GM21447 (cell line): ENCODE measurements around the gene TANC2.

Experiments used
- ATAC-seq: cut with Tn5 transposase; IDR thresholded peaks from one replicate; pipeline ENCODE4 v1.9.1; 2021; ENCODE audit not compliant: unreplicated experiment

TANC2 gene

DNA sequence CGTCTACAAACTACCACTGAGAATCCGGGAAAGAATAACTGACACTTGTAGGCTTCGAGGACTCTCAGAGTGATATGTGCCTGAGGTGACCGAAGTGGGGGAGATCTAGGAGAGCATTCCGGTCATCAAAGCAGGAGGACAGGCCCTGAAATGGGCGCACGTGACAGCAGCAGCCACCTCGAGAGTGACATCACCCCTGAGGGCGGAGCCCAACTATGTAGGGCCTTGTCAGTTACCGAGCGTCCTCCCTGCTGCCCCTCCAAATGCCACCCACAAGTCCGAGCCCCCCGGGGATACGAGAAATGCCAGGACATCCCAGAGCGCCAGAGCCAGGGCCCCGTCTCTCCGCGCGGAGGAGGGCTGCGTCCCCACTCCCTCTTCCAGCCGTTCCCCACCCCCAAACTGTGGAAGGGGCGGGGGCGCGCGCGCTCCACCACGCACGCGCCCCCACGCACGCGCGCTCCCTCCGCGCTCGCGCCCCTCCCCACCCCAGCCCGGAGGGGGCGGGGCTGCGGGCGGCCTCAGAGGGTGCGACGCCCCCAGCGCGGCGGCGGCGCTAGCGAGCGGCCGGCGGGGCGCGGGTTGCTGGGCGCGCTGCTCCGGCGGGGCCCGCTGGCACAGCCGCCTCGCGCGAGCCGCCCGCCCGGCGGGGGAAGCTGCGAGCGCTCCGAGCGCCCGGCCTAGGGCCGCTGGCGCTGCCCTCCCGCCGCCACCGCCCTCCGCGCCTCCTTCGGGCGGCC, at the start of gene TANC2:
TSS of gene TANC2 (plus strand) at position 550 of the 740 bp plus-strand sequence. CDS start 43,325 bp downstream, outside the sequence.
- peak; percentile 51 for ATAC-seq

DNA sequence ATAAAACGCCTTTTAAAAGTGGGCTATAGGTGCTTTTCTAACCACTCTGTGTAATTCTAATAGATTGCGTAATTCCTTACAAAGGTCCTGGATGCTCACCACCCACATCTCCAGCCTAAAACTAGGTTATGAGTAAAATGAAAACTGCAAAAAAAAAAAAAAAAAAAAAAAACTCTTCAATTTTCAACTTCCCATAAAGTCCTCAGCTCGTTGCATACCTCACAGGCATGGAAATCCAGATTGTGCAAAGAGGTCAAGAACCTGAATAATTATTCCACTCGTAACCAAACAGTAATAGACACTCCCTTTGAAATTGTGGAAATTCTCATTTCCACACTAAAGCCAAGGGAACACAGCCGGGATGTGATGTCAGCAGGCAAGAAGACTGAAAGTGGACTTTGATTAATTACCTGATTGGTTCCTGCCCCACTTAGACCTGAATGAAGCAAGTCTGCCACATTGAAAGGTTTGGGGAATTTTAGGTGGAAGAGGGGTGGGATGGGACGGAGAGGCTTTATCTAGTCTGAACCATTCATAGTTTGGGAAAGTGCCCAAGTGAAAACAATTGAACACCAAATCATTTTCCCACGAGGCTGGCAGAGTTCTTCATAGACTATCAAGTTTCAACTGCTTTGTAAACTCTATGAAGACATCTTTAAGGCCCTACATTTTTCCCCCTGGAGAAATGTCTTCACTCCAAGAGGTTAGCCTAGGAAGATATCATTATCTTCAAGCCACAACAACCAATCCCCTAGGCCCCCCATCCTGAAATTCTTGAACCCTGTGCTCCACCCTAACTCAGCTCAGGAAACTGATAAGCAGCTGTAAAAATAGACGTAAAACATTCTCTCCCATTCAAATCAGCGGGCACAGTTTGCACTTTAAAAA, 49.1 kb upstream of the TANC2 start:
- ATAC-seq = no peak

DNA sequence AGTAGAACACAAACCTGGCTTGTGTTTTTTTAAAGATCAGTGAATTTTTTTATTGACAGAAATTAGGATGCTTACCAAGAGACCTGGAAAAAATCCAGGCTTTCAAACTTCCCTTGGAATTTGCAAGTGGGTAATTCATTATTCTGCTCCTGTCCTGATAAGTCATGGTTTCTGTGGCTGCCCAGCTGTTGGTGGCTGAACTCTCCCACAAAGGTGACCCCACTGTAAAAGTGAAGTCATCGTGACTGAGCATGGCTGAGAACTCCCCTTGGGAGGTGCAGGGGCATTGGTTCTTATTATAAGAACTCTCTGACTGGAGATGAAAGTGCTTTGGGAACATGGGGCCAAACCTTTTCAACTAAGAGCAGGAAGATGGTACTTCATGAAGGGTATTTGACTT, 46.6 kb upstream of the TANC2 start:
- no peak for ATAC-seq

DNA sequence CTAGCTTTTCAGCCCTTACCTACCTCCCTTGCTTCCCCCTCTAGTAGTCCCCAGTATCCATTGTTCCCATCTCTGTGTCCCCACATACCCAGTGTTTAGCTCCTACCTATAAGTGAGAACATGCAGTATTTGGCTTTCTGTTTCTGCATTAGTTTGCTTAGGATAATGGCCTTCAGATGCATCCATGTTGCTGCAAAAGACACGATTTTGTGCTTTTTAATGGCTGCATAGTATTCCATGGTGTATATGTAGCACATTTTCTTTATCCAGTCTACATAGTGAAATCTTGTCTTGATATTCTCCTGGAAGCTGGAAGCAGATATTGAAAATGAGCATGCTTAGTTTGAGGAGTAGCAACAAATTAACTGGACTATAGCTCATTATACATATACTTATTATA, 45.7 kb upstream of the TANC2 start:
- ATAC-seq = no peak

DNA sequence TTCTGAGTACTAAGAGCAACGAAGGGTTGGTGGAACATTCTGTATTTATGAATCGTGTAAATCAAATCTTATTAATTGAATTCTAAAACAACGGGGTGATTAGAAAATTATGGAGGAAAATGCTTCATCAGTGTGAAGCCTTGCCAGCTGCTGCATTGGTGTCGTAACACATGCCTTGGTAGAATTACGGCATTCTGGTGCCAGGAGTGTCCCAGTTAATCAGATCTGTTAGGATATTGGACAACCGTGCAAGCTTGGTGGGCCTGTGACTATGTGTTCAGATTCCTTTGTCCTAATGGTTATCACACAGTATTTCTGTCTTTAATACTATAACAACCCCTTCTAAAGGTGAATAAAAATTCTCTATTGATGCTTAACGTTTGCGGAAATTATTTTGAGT, 44.2 kb upstream of the TANC2 start:
- no peak for ATAC-seq

DNA sequence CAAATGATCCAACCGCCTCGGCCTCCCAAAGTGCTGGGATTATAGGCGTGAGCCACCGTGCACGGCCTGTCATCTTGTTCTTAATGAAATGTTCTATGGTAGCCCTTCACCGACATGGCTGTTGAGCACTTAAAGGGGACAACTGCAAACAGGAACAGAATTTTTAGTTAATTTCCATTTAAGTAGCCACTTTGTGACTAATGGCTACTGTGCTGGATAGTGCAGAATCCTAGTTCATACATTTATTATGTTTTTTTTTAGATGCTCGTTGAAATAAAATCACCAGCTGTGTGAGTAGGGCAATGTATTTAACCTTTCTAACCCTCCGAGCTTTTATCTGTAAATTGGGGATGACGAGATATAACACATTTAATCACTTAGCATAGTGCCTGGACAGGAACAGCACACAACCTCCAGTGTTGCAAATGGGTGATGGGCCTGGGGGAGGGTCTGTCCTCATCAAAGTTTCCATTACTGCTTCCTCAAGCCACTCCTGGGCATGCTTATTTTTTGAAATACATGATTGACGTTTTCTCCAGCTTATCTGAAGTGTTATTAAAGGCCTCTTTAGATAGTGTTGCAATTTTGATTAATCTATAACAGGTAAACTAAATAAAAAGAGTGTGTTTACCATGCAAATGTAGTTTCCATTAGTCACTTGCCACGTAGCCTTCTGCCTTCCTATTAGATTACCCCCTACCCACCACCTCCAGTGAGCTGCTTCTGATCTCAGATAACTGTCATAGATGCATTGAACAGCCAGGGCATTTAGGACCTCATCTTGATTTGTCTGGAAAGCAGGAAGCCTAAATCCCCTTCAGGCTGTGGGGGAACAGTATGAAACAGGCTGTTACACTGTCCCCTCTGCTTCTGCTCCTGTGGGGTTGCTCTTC, 42.5 kb upstream of the TANC2 start:
- ATAC-seq = no peak

DNA sequence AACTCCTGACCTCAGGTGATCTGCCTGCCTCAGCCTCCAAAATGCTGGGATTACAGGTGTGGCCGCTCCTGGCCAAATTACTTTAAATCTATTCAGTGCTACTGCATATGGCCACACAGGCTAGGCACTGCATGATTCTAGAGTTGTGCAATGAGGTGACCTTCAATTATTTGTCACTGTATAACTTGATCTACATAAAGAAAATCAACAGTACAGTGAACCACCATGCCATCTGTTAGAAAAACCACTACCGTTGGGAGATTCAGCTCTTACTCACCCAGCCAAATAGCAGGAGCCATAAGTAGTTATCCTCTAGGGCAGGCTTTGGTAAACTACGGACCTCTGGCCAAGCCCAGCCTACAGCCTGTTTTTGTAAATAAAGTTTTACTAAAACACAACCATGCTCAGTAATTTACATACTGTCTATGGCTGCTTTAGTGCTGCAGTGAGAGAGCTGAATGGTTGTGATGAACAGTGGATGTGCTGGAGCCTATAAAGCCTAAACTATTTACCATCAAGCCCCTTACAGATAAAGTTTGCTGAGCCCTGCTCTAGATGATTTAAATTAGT, 40.7 kb upstream of the TANC2 start:
- no peak for ATAC-seq

DNA sequence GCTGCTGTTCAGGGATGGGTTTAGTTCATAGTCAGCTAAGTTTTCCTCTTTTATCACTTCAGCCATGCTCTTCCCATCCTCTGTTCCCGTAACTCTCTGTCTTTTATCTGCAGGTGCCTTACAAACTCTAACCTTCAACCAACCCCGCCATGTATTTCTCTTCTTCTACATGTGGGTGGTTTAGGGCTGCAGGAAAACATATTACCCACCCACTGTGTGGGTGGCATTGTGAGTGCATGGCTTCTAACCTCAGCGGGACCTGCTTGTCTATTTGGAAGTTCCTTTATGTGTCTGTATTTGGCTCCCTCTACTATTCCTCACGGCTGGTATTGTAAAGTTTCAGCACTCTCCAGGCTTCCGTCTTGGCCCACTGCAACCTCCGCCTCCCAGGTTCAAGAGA, 39.0 kb upstream of the TANC2 start:
- no peak for ATAC-seq

DNA sequence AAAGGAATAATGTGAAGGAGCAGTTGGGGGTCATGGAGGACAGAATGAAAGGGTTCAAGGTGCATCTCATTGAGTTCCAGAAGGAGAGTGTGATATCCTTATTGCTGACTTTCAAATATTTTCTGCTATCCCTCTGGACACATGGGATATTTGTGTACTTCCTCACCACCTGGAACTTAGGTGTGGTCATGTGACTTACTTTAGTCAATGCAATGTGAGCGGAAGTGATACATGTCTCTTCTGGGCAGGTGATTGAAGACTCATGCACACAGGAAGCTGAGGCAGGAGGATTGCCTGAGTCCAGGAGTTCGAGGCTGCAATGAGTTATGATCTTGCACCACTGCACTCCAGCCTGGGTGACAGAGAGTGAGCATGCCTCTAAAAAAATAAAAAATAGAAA, 36.7 kb upstream of the TANC2 start:
- ATAC-seq = no peak

DNA sequence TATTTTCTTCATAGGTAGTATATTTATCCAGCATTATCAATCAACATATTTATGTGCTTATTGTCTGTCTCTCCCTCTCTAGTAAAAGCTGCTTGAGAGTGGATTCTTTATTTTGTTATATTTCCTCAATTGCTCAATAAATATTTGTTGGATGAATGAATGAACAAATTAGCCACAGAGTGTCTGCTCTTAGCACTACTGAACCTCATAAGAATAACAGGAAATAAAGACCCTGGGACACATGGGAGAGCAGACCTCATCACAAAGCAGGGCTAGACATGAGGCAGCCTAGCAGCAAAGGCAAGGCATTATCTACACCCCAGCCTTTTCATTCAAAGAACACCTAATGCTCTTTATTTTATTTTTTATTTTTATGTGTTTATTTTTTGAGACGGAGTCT, 34.9 kb upstream of the TANC2 start:
- ATAC-seq = no peak

DNA sequence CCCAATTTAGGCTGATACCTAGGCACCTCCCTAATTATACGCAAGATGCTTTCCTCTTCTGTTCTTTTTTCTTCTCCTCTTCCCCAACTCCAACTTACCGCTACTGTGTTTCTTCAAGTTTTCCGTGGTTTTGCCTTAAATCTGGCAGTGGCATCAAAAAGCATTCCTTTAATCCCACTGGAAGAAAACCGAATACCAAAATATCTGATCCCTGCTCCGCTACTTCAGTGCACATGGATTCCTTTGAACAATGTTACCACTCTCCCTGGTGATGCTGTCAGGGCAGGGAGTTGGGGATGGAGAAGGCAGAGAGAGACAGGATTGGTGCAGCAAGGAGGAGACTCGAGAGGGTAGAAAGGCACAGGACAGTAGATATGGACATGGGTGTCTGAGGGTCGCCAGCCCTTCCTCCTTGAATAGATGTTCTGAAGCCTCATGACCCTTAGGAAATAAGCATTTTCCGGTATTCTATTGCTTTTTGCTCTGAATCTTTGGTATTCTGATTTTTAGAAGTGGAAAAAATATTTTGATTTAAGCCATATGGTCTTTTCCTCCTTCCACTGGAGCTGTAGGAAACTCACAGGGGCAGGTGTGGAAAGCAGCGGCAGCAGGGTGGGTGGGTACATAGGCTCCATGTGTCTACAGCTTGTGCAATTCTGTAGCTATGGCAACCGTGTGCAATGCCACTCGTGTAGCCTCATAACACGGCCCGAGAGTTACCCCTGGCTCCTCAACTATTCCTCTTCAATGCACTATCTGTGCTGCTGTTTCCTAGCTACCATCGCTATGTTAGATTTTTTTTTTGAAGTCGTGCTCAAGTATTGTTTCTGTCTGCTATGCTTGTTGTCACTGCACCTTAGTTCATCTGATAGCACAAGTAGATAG, 32.3 kb upstream of the TANC2 start:
- ATAC-seq = no peak

DNA sequence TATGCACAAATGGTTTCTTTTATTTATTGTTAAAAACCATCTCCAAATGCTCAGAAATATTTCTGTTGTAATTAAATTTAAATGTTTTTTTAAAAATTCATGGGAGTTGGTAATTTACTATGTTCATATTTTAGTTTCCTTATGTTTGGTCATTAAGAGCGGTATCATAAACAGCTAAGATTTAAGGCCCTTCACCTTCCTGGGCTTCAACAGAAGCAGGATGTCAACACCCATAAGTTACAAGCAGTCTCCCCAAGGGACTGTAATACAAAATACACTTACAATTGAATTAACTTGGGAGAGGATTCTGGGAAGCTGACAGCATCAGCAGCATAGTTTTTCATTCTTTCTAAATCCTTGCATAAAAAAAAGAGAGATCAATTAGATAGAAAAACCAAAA, 30.9 kb upstream of the TANC2 start:
- ATAC-seq = no peak

DNA sequence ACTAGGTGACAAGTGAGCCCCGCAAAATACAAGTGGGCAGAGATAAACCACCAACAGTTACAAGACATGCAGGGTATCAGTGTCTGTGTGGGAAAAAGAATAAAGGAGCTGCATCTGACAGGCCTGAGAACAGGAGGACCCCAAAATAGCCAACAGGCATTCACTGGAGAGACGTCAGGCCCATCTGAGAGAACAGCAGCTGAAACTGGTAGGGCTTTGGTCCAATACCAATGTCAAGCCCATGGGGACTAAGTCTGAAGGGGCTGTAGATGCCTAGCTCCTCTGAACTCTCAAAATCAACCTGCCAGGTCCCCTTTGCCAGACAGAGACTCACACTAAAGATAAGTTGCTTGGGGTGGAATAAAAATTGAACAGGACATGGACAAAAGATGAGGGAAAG, 30.5 kb upstream of the TANC2 start:
- no peak for ATAC-seq

DNA sequence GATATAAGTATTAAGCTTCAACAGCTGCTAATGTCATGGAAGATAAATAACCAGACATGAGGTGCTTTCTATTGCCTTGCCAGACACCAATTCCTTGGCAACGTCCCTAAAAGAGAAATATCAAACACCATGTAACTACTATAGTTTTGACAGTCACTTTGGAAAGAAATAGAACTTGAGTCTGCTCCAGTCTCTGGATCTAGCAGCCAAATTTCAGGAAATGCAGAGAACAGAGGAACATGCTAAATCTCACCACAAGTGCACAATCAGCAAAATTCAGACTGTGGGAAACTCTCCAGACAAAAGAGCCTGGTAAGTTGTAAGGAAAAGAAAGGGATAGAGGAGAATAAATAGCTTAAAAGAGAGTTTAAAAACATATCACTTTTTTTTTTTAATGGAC, 28.4 kb upstream of the TANC2 start:
- no peak for ATAC-seq

DNA sequence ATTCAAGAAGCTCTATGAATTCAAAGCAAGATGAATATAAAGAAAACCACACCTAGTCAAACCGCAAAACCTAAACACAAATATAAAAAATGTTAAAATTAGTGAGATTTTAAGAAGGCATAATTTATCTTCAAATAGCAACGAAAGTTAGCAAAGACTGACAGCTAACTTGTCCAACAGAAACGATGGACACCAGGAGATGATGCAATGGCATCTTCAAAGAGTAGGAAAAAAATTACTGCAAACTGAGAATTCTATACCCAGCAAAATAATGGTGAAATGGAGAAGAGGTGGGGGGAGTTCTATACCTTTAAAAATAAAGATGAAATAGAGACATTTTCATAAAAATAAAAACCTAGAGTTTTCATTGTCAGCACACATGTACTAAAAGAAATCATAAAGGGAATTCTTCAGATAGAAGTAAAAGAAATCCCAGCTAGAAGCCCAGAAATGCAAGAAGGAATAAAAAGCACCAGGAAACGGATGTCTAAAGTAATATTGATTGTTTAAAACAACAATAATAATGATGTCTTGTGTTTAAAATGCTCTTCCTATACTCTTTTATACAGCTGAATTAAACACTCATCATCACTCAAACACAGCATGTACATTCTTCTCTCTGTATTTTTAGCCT, 24.6 kb upstream of the TANC2 start:
- no peak for ATAC-seq

DNA sequence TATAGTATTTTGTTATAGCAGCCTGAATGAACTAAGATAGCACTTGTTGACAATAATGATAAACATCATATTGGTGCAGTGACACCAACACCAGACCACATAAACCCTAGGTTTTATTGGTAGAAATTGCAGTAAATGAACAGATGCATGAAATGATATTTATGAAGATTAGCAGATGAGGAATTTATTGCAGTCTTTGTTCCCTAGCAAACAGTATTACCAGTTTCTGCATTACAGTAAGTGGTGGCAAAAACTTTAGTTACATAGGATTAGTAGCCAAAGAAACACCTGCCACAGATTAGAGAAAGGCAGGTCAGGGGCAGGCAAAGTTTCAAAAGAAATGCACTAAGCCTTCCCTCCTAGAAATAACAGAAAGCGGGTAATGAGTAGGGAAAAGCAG, 17.7 kb upstream of the TANC2 start:
- no peak for ATAC-seq

DNA sequence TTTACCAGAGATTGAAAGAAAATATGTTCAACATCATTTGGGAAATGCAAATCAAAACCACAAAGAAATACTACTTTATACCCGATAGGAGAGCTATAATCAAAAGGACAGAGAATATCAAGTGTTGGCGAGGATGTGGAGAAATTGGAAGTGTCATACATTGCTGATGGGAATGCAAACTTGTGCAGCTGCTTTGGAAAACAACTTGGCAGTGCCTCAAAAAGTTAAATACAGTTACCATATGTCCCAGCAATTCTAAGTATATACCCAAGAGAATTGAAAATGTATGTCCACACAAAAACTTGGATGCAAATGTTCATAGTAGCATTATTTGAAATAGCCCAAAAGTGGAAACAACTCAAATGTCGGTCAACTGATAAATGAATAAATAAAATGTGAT, 17.0 kb upstream of the TANC2 start:
- no peak for ATAC-seq

DNA sequence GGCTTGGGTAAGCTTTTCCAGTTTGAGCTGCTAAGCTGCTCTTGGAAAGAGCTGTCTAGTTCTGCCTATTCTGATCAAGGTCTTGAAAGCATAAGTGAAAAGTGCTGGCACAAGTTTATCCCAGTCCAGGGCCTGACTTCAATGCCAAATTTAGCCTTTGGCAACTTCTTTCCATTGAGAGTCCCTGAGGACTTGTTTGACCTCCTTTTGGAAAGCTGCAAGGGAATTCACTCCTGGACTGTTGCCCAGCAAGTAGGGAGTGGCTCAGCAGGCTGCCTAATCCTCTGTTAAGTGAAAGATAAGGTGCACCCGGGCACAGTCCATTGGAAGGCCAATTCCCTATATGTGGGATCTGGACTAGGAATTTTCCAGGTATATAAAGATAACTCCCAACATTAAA, 16.0 kb upstream of the TANC2 start:
- ATAC-seq = no peak

DNA sequence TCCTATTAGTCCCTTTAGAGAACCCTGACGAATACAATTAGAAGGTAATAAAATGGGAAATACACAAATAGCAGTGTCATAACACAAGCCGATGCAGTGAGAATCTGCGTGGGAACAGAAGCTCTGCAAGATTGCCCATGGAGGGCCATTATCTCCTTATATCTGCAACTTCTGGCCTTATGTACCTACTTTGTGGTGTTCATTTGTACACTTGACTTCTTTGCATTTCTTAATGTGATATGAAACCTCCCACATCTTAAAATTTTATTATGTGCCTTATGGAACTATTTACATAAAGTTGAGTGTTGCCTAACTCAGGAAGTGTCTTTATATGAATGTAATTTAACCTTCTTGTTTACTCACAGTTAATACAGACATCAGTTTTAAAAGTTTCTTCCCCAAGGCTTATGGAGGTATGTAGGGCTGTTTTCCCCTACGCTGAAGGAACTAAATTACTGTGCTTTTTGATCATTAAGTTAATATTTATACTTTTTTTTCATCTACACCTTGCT, 10.1 kb upstream of the TANC2 start:
- ATAC-seq = no peak
